Mucosa of descending colon (tissue), 3 donors: Measurements from ENCODE around the gene SERTAD1. TPM values are rescaled to one million over a fixed set of nuclear protein-coding genes. Genes with fewer than 3 reads are reported as not detected.
"Not testable (repeated sequence)": the region's sequence is repeated elsewhere in the genome, so short reads cannot be mapped to it uniquely, and the experiment has no call there.

ENCODE experiments used
- ATAC-seq: fragments of 200-7000 bp; cut with Tn5 transposase; one replicate; pipeline ENCODE4 v1.9.1; 2020; ENCODE audit warnings: mild to moderate bottlenecking, moderate library complexity
- DNase-seq, 3 donors: peaks; one replicate each; pipeline ENCODE4 v3.0.0-alpha.2; 2020
- H3K36me3 ChIP-seq: fragments of 200-600 bp; one replicate; pipeline ENCODE4 v1.8.0; 2021; ENCODE audit warnings: low read depth, mild to moderate bottlenecking
- H3K4me1 ChIP-seq: fragments of 200-600 bp; one replicate; pipeline ENCODE4 v1.8.0; 2021; ENCODE audit warnings: low read depth, mild to moderate bottlenecking
- H3K4me3 ChIP-seq: fragments of 200-600 bp; one replicate; pipeline ENCODE4 v1.8.0; 2021; ENCODE audit warnings: mild to moderate bottlenecking
- H3K9me3 ChIP-seq: fragments of 200-600 bp; one replicate; pipeline ENCODE4 v1.8.0; 2021; ENCODE audit warnings: mild to moderate bottlenecking
- CTCF ChIP-seq: fragments of 200-600 bp; IDR thresholded peaks from one replicate; pipeline ENCODE4 v1.8.0; 2022; ENCODE audit warnings: antibody characterized with exemption, mild to moderate bottlenecking
- intact Hi-C, 2 donors: fragments of 100-400 bp; cut with DNase I in 1 of 2; cut with micrococcal nuclease in 1 of 2; formaldehyde crosslinking; loops; one replicate each; pipeline versions ENCODE4 v1.11.0 to v1.11.1; 2022; cut with DNase I, micrococcal nuclease
- total RNA-seq, 3 donors: library from RNA; stranded (reverse); fragmentation: NEBNext Ultra II Directional in 2 of 3; extraction: Animal tissue kit (Norgen Biotek cat#: 25700) in 2 of 3; gene quantifications; one replicate each; pipeline versions ENCODE4 v1.2.1 to v1.2.4, GENCODE V29; 2021 to 2023
- donor health status: DM: no; HTN: no; CAD: no; lungs with moderate emphysema.
- donor health status: DM: no; HTN: no; CAD: no.
- donor health status: DM: no; HTN: yes; CAD: no.

SERTAD1 gene
- total RNA-seq, 3 donors from 2014 or later = 12.1 to 16.7 (median 14.0) TPM

GRCh38 chr19:40457953-40458596 lies 32.3 kb upstream of the SERTAD1 start:
- no peak for DNase-seq
- no peak overlapping the region for H3K4me3 ChIP-seq
- no peak for TF ChIP-seq CTCF
- no peaks in the 10 kb centered on the region for H3K36me3 ChIP-seq
- H3K9me3 ChIP-seq = no peaks in the 10 kb centered on the region
- peaks cover 3% of the 10 kb centered on the region for H3K4me1 ChIP-seq
- no peak for ATAC-seq
- intact Hi-C loops = no loop called here

- Histone ChIP-seq H3K9me3 (no peaks in the 10 kb centered on the region), H3K36me3 (no peaks in the 10 kb centered on the region), H3K4me3 (no peak overlapping the region), H3K4me1 (peaks cover 3% of the 10 kb centered on the region)
- ATAC-seq (no peak), DNase-seq (no peak)
- no peak for TF ChIP-seq CTCF
- intact Hi-C loops = no loop called here
These were observed 31.3 kb upstream of the SERTAD1 start for GRCh38 chr19:40457048-40457447.

- H3K4me1 ChIP-seq, H3K9me3 ChIP-seq, H3K36me3 ChIP-seq, intact Hi-C loops, H3K4me3 ChIP-seq, DNase-seq, ATAC-seq: not testable (repeated sequence)
These were observed 28.2 kb upstream of the SERTAD1 start for GRCh38 chr19:40453943-40454342.

GRCh38 chr19:40453151-40453735 lies 27.5 kb upstream of the SERTAD1 start:
- H3K36me3 ChIP-seq = no peaks in the 10 kb centered on the region
- no peaks in the 10 kb centered on the region for H3K9me3 ChIP-seq
- no peaks in the 10 kb centered on the region for H3K4me1 ChIP-seq
- no peak for ATAC-seq
- TF ChIP-seq CTCF = no peak
- DNase-seq = no peak
- no peak overlapping the region for H3K4me3 ChIP-seq
- intact Hi-C loops = no loop called here

GRCh38 chr19:40452016-40452415 lies 26.2 kb upstream of the SERTAD1 start:
- Histone ChIP-seq H3K36me3 (no peaks in the 10 kb centered on the region), H3K4me1 (no peaks in the 10 kb centered on the region), H3K9me3 (no peaks in the 10 kb centered on the region), H3K4me3 (no peak overlapping the region)
- ATAC-seq (no peak), DNase-seq (no peak)
- intact Hi-C loops = no loop called here
- TF ChIP-seq CTCF = no peak

GRCh38 chr19:40450664-40451063 lies 24.9 kb upstream of the SERTAD1 start:
- TF ChIP-seq CTCF = no peak
- Histone ChIP-seq H3K36me3 (no peaks in the 10 kb centered on the region), H3K9me3 (no peaks in the 10 kb centered on the region), H3K4me1 (no peaks in the 10 kb centered on the region), H3K4me3 (no peak overlapping the region)
- ATAC-seq (no peak), DNase-seq (no peak)
- intact Hi-C loops = no loop called here
